ENCODE data around the gene RALGPS1. TPM values are rescaled to one million over a fixed set of nuclear protein-coding genes. Genes with fewer than 3 reads are reported as not detected.

Gene RALGPS1
- total and polyA plus RNA-seq, 2 donors (not counting 1 experiment from before 2014, with no cell fraction given): 19.7 to 39.9 TPM

DNA sequence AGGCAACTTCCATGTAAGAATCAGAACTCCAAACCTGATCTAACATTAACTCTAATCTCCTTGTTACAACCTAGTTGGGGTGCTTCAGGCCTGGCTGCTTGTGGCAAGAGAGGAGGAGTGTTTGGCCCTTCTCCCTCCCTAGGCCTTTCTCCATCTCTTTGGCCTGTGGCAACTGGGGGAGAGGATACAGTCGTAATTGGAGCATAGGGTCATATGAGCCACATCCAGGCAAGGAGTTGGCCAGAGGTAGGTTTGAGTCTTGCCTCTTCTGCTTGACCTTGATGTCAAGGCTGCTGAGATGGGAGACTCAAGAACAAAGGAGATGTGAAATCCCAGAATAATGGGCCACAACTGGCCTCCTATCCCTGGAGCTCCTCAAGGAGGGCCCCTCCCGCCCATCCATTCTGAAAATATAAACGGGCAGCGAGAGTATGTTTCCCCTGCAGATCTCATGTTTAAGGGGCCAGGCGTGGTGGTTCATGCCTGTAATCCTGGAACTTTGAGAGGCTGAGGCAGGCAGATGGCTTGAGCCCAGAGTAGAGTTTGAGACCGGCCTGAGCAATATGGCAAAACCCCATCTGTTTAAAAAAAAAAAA is 267.1 kb downstream of the RALGPS1 start:
- Histone ChIP-seq H3K79me2 (ENCODE audit: control insufficient read depth, insufficient read depth, low read length) (no peaks in the 10 kb centered on the region), H3K9me3 (ENCODE audit: control extremely low read depth in 1 of 3, control insufficient read depth in 2 of 3, insufficient read depth in 1 of 3, low read length in 2 of 3) (peaks cover 0 to 2% (median 0%) of the 10 kb centered on the region in 3 donors), H3K9ac (ENCODE audit: low read length) (no peak overlapping the region), H3K36me3 (replicated peaks in 1 of 2; ENCODE audit: control extremely low read depth in 1 of 2, control insufficient read depth in 1 of 2, extremely low read depth in 1 of 2, insufficient read depth in 2 of 2, low read length in 1 of 2) (peaks cover 2 to 9% of the 10 kb centered on the region in 2 experiments), H3K4me2 (replicated peaks; ENCODE audit: low read depth, low read length, poor library complexity, severe bottlenecking) (no peak overlapping the region), H3K27ac (ENCODE audit: low read length in 2 of 2) (no peak overlapping the region), H3K4me1 (ENCODE audit: control insufficient read depth in 2 of 2, insufficient read depth in 2 of 2, low read length in 2 of 2) (no peaks in the 10 kb centered on the region), H3K27me3 (replicated peaks in 1 of 4; ENCODE audit: control extremely low read depth in 1 of 4, control insufficient read depth in 3 of 4, insufficient read depth in 4 of 4, low read length in 3 of 4) (no peaks in the 10 kb centered on the region), H3K4me3 (ENCODE audit: control extremely low read depth in 1 of 5, extremely low read depth in 1 of 5, insufficient read depth in 1 of 5, low read depth in 2 of 5, low read length in 4 of 5) (no peak overlapping the region), H4K20me1 (ENCODE audit: control insufficient read depth, insufficient read depth, low read length, poor library complexity, severe bottlenecking) (no peaks in the 10 kb centered on the region), H2AFZ (ENCODE audit: insufficient read depth, low read depth, low read length, poor library complexity, severe bottlenecking) (no peak overlapping the region)
- intact Hi-C loops (cut with micrococcal nuclease): no loop called here
- H3K9me3 Mint-ChIP-seq (ENCODE audit: insufficient read depth): no peaks in the 10 kb centered on the region
- DNase-seq (no peak), ATAC-seq (ENCODE audit: low read depth) (no peak)
- H3K27ac Mint-ChIP-seq: no peak overlapping the region
- ChIA-PET CTCF (no interaction called here), POLR2A (no interaction called here)
- H3K4me3 Mint-ChIP-seq: no peak overlapping the region
- TF ChIP-seq EZH2 (IDR thresholded peaks at IDR 0.05; ENCODE audit: borderline replicate concordance, insufficient read depth, low read depth, low read length, poor library complexity, severe bottlenecking): no peak
- TF ChIP-seq, protein P1, sequence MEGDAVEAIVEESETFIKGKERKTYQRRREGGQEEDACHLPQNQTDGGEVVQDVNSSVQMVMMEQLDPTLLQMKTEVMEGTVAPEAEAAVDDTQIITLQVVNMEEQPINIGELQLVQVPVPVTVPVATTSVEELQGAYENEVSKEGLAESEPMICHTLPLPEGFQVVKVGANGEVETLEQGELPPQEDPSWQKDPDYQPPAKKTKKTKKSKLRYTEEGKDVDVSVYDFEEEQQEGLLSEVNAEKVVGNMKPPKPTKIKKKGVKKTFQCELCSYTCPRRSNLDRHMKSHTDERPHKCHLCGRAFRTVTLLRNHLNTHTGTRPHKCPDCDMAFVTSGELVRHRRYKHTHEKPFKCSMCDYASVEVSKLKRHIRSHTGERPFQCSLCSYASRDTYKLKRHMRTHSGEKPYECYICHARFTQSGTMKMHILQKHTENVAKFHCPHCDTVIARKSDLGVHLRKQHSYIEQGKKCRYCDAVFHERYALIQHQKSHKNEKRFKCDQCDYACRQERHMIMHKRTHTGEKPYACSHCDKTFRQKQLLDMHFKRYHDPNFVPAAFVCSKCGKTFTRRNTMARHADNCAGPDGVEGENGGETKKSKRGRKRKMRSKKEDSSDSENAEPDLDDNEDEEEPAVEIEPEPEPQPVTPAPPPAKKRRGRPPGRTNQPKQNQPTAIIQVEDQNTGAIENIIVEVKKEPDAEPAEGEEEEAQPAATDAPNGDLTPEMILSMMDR (IDR thresholded peaks at IDR 0.05): no peak
- H3K4me1 Mint-ChIP-seq: peaks cover 2% of the 10 kb centered on the region
- 95% methylated on average over 6 of the region's 6 CpGs for WGBS (ENCODE audit: insufficient coverage)
- no peaks in the 10 kb centered on the region for H3K27me3 Mint-ChIP-seq

DNA sequence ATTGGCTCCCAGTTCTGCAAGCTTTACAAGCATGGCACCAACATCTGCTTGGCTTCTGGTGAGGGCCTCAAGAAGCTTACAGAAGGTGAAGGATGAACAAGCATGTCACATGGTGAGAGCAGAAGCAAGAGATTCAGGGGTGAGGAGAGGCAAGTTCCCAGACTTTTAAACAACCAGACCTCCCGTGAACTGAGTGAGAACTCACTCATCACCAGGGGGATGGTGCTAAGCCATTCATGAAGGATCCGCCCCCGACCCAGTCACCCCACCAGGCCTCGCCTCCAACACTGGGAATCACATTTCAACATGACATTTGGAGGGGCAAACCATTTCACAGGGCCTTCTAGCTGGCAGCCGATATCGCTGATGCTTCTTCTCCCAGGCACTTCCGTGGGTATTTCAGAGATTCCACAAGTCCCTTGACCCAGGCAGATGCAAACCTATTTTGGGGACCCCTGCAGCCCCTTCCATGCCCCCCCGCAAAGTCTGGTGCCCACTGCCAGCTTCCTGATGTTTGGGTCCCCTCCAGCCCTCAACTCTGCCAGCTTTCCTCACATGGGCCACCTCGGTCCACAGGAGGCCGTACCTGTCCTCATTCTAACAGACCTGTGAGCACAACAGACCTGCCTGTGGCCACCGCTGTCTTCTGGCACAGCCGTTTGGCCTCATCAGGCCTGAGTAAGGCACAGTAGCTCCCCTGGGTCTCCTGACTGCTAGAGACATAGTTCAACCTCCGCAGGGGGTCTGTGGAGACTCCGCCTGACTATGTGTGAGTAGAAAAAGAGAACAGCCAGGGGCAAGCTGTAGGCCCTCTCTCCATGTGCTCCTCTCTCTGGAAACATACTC is 268.5 kb downstream of the RALGPS1 start:
- Histone ChIP-seq H3K9ac (ENCODE audit: low read length) (no peak overlapping the region), H3K79me2 (ENCODE audit: control insufficient read depth, insufficient read depth, low read length) (no peaks in the 10 kb centered on the region), H3K4me2 (replicated peaks; ENCODE audit: low read depth, low read length, poor library complexity, severe bottlenecking) (no peak overlapping the region), H3K27me3 (replicated peaks in 1 of 4; ENCODE audit: control extremely low read depth in 1 of 4, control insufficient read depth in 3 of 4, insufficient read depth in 4 of 4, low read length in 3 of 4) (no peaks in the 10 kb centered on the region), H4K20me1 (ENCODE audit: control insufficient read depth, insufficient read depth, low read length, poor library complexity, severe bottlenecking) (no peaks in the 10 kb centered on the region), H3K36me3 (replicated peaks in 1 of 2; ENCODE audit: control extremely low read depth in 1 of 2, control insufficient read depth in 1 of 2, extremely low read depth in 1 of 2, insufficient read depth in 2 of 2, low read length in 1 of 2) (peaks cover 2 to 6% of the 10 kb centered on the region in 2 experiments), H3K9me3 (ENCODE audit: control extremely low read depth in 1 of 3, control insufficient read depth in 2 of 3, insufficient read depth in 1 of 3, low read length in 2 of 3) (peaks cover 0 to 2% (median 0%) of the 10 kb centered on the region in 3 donors), H2AFZ (ENCODE audit: insufficient read depth, low read depth, low read length, poor library complexity, severe bottlenecking) (no peak overlapping the region), H3K4me3 (ENCODE audit: control extremely low read depth in 1 of 5, extremely low read depth in 1 of 5, insufficient read depth in 1 of 5, low read depth in 2 of 5, low read length in 4 of 5) (no peak overlapping the region), H3K4me1 (ENCODE audit: control insufficient read depth in 2 of 2, insufficient read depth in 2 of 2, low read length in 2 of 2) (no peaks in the 10 kb centered on the region), H3K27ac (ENCODE audit: low read length in 2 of 2) (no peak overlapping the region)
- ChIA-PET POLR2A (no interaction called here), CTCF (no interaction called here)
- Mint-ChIP-seq H3K4me1 (peaks cover 2% of the 10 kb centered on the region), H3K9me3 (ENCODE audit: insufficient read depth) (no peaks in the 10 kb centered on the region), H3K27me3 (no peaks in the 10 kb centered on the region), H3K27ac (no peak overlapping the region), H3K4me3 (no peak overlapping the region)
- DNase-seq: no peak
- intact Hi-C loops (cut with micrococcal nuclease): no loop called here
- WGBS (ENCODE audit: insufficient coverage): 96% methylated on average over 13 of the region's 14 CpGs
- TF ChIP-seq EZH2 (IDR thresholded peaks at IDR 0.05; ENCODE audit: borderline replicate concordance, insufficient read depth, low read depth, low read length, poor library complexity, severe bottlenecking): no peak
- TF ChIP-seq, protein P1 (IDR thresholded peaks at IDR 0.05): no peak
- no peak for ATAC-seq (ENCODE audit: low read depth)

All from B cell (primary cell).